ENCODE results near the gene ID1. TPM values are rescaled to one million over a fixed set of nuclear protein-coding genes. Genes with fewer than 3 reads are reported as not detected.

Gene ID1
- total and polyA plus RNA-seq, 10 of the 15 experiments (the other 5 are each of a cell fraction or from before 2014, with no cell fraction given) = 0.09 to 1.3 (median 0.47) TPM; not detected in 2

- no TSS peak for BruUV-seq (replicated peaks)
- H3K27ac ChIP-seq (ENCODE audit: control insufficient read depth, insufficient read depth) = no peak overlapping the region
- H3K4me1 ChIP-seq (ENCODE audit: control insufficient read depth, insufficient read depth, low read length) = no peaks in the 10 kb centered on the region
- ATAC-seq = no peak
- no peak overlapping the region for H3K4me3 ChIP-seq
- 82% methylated on average over 8 of the region's 8 CpGs for WGBS (ENCODE audit: insufficient coverage, insufficient replicate concordance, low lambda C conversion rate, missing lambda C conversion rate)
- intact Hi-C loops (cut with micrococcal nuclease; ENCODE audit: unreplicated experiment) = no loop called here
- H2AFZ ChIP-seq (ENCODE audit: control insufficient read depth, low read depth, low read length) = no peak overlapping the region
- CTCF ChIA-PET = interaction anchor here (18.6 kb wide), 1 partner anchor 51 kb away, joined by 958 read pairs; no protein-coding TSS in a partner anchor
- in situ Hi-C loops (cut with MboI) = no loop called here
- H3K9ac ChIP-seq (ENCODE audit: control insufficient read depth, insufficient read depth, low read length) = no peak overlapping the region
- SMC1A ChIA-PET (ENCODE audit: uncharacterized antibody, unreplicated experiment) = no interaction called here
- DNase-seq (ENCODE audit: low read depth, low spot score) = no peak
- TF ChIP-seq SRF (IDR thresholded peaks at IDR 0.05; ENCODE audit: low read depth in 2 of 2, low read length in 2 of 2) = no peak
- TF ChIP-seq, protein P1, sequence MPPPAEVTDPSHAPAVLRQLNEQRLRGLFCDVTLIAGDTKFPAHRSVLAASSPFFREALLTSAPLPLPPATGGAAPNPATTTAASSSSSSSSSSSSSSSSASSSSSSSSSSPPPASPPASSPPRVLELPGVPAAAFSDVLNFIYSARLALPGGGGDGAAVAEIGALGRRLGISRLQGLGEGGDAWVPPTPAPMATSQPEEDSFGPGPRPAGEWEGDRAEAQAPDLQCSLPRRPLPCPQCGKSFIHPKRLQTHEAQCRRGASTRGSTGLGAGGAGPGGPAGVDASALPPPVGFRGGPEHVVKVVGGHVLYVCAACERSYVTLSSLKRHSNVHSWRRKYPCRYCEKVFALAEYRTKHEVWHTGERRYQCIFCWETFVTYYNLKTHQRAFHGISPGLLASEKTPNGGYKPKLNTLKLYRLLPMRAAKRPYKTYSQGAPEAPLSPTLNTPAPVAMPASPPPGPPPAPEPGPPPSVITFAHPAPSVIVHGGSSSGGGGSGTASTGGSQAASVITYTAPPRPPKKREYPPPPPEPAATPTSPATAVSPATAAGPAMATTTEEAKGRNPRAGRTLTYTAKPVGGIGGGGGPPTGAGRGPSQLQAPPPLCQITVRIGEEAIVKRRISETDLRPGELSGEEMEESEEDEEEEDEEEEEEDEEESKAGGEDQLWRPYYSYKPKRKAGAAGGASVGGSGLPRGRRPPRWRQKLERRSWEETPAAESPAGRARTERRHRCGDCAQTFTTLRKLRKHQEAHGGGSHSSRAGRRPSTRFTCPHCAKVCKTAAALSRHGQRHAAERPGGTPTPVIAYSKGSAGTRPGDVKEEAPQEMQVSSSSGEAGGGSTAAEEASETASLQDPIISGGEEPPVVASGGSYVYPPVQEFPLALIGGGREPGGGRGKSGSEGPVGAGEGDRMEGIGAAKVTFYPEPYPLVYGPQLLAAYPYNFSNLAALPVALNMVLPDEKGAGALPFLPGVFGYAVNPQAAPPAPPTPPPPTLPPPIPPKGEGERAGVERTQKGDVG (CRISPR knock-in tag; IDR thresholded peaks at IDR 0.05) = no peak
- no peak for TF ChIP-seq NKRF (conservative IDR thresholded peaks at IDR 0.05)
- TF ChIP-seq SUPT20H (IDR thresholded peaks at IDR 0.05; ENCODE audit: borderline replicate concordance, control insufficient read depth, low read depth, low read length) = no peak
- no peak for TF ChIP-seq ZNF24 (IDR thresholded peaks at IDR 0.05)
- TF ChIP-seq TCF3 (IDR thresholded peaks at IDR 0.05; ENCODE audit: borderline replicate concordance, insufficient read depth, low read depth, low read length) = no peak
- TF ChIP-seq SKIL (IDR thresholded peaks at IDR 0.05; ENCODE audit: low read depth, poor library complexity, severe bottlenecking) = no peak
- TF ChIP-seq ETV6 (conservative IDR thresholded peaks at IDR 0.05 in 1 of 2, IDR thresholded peaks at IDR 0.05 in 1 of 2; ENCODE audit: borderline replicate concordance in 1 of 2, low read depth in 1 of 2) = no peak
- TF ChIP-seq ZNF274 (IDR thresholded peaks at IDR 0.05; ENCODE audit: insufficient read depth, insufficient read length) = no peak
- TF ChIP-seq NR2C2 (IDR thresholded peaks at IDR 0.05; ENCODE audit: borderline replicate concordance, control insufficient read depth, insufficient read length, low read depth) = no peak
- no peak for TF ChIP-seq KDM1A (IDR thresholded peaks at IDR 0.05; ENCODE audit: borderline replicate concordance)
- TF ChIP-seq, protein P2, sequence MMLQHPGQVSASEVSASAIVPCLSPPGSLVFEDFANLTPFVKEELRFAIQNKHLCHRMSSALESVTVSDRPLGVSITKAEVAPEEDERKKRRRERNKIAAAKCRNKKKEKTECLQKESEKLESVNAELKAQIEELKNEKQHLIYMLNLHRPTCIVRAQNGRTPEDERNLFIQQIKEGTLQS (IDR thresholded peaks at IDR 0.05; ENCODE audit: borderline replicate concordance, extremely low read depth, low read depth, low read length) = no peak
- TF ChIP-seq NR2C1 (IDR thresholded peaks at IDR 0.05) = no peak
- TF ChIP-seq JUND (IDR thresholded peaks at IDR 0.05; ENCODE audit: low read depth, low read length) = no peak
- FAIRE-seq = no peak
- no peaks in the 10 kb centered on the region for H4K20me1 ChIP-seq (ENCODE audit: control insufficient read depth, insufficient read depth)
- RAD21 ChIA-PET (ENCODE audit: unreplicated experiment) = interaction anchor here (1.0 kb wide), 1 partner anchor 47 kb away, joined by 3 read pairs; no protein-coding TSS in a partner anchor
- H3K4me2 ChIP-seq (ENCODE audit: control insufficient read depth, insufficient read depth) = no peak overlapping the region
- no peaks in the 10 kb centered on the region for H3K79me2 ChIP-seq (ENCODE audit: control insufficient read depth, insufficient read depth, low read length)
- H3K36me3 ChIP-seq (ENCODE audit: control insufficient read depth in 2 of 2, insufficient read depth in 2 of 2, low read length in 1 of 2) = no peaks in the 10 kb centered on the region
- POLR2A ChIA-PET = no interaction called here
- H3K27me3 ChIP-seq (replicated peaks in 1 of 2; ENCODE audit: control insufficient read depth in 2 of 2, insufficient read depth in 2 of 2, low read length in 1 of 2) = no peaks in the 10 kb centered on the region
- no peaks in the 10 kb centered on the region for H3K9me3 ChIP-seq (replicated peaks; ENCODE audit: control insufficient read depth, insufficient read depth, low read length)
Observed at GRCh38 chr20:31615416-31615815, 10.3 kb downstream of the ID1 start.
